ENCODE measurements around the gene ZNF593.
A peak's percentile ranks its signal among the peaks of the same experiment; 100 is the strongest.

Gene ZNF593

GRCh38 chr1:26159743-26160039, 10.0 kb upstream of the ZNF593 start:
- peaks cover 76% of the 10 kb centered on the region for H3K27me3 Mint-ChIP-seq
- H3K9me3 Mint-ChIP-seq, result no peaks in the 10 kb centered on the region
- H3K4me1 Mint-ChIP-seq (ENCODE audit: low read depth), result peaks cover 17% of the 10 kb centered on the region
- DNase-seq, result no peak
- no peak overlapping the region for H3K27ac Mint-ChIP-seq
- no peaks in the 10 kb centered on the region for H3K36me3 Mint-ChIP-seq (ENCODE audit: low read depth)
- H3K4me3 Mint-ChIP-seq, result no peak overlapping the region

GRCh38 chr1:26160527-26161414, 8.9 kb upstream of the ZNF593 start:
- no peak for DNase-seq
- Mint-ChIP-seq H3K4me3 (no peak overlapping the region), H3K9me3 (no peaks in the 10 kb centered on the region), H3K27ac (no peak overlapping the region), H3K36me3 (ENCODE audit: low read depth) (no peaks in the 10 kb centered on the region), H3K4me1 (ENCODE audit: low read depth) (peaks cover 25% of the 10 kb centered on the region), H3K27me3 (peaks cover 69% of the 10 kb centered on the region)

GRCh38 chr1:26161415-26162219, 8.1 kb upstream of the ZNF593 start:
- no peaks in the 10 kb centered on the region for H3K9me3 Mint-ChIP-seq
- H3K36me3 Mint-ChIP-seq (ENCODE audit: low read depth), result no peaks in the 10 kb centered on the region
- peaks cover 60% of the 10 kb centered on the region for H3K27me3 Mint-ChIP-seq
- no peak overlapping the region for H3K27ac Mint-ChIP-seq
- peak; percentile 76 for DNase-seq
- H3K4me1 Mint-ChIP-seq (ENCODE audit: low read depth), result peaks cover 24% of the 10 kb centered on the region
- H3K4me3 Mint-ChIP-seq, result peak overlapping the region; percentile 57

- Mint-ChIP-seq H3K27me3 (peaks cover 57% of the 10 kb centered on the region), H3K4me1 (ENCODE audit: low read depth) (peaks cover 22% of the 10 kb centered on the region), H3K27ac (no peak overlapping the region), H3K9me3 (no peaks in the 10 kb centered on the region), H3K4me3 (peak overlapping the region; percentile 57), H3K36me3 (ENCODE audit: low read depth) (no peaks in the 10 kb centered on the region)
- no peak for DNase-seq
Measured at GRCh38 chr1:26162220-26162709, 7.4 kb upstream of the ZNF593 start.

- Mint-ChIP-seq H3K36me3 (ENCODE audit: low read depth) (no peaks in the 10 kb centered on the region), H3K9me3 (no peaks in the 10 kb centered on the region), H3K27ac (no peak overlapping the region), H3K4me1 (ENCODE audit: low read depth) (peaks cover 22% of the 10 kb centered on the region), H3K4me3 (peak overlapping the region; percentile 36), H3K27me3 (peaks cover 45% of the 10 kb centered on the region)
- DNase-seq, result no peak
Measured at GRCh38 chr1:26163684-26164035, 6.0 kb upstream of the ZNF593 start.

- peak; percentile 81 for DNase-seq
- Mint-ChIP-seq H3K27me3 (peaks cover 39% of the 10 kb centered on the region), H3K4me1 (ENCODE audit: low read depth) (peaks cover 23% of the 10 kb centered on the region), H3K36me3 (ENCODE audit: low read depth) (no peaks in the 10 kb centered on the region), H3K27ac (no peak overlapping the region), H3K4me3 (peak overlapping the region; percentile 42), H3K9me3 (no peaks in the 10 kb centered on the region)
Measured at GRCh38 chr1:26164036-26164860, 5.5 kb upstream of the ZNF593 start.

GRCh38 chr1:26164861-26165842, 4.6 kb upstream of the ZNF593 start:
- peaks cover 32% of the 10 kb centered on the region for H3K27me3 Mint-ChIP-seq
- DNase-seq, result no peak
- H3K27ac Mint-ChIP-seq, result no peak overlapping the region
- no peaks in the 10 kb centered on the region for H3K9me3 Mint-ChIP-seq
- peaks cover 5% of the 10 kb centered on the region for H3K36me3 Mint-ChIP-seq (ENCODE audit: low read depth)
- H3K4me3 Mint-ChIP-seq, result peak overlapping the region; percentile 42
- peaks cover 23% of the 10 kb centered on the region for H3K4me1 Mint-ChIP-seq (ENCODE audit: low read depth)

- peaks cover 22% of the 10 kb centered on the region for H3K27me3 Mint-ChIP-seq
- H3K4me3 Mint-ChIP-seq, result no peak overlapping the region
- peaks cover 21% of the 10 kb centered on the region for H3K36me3 Mint-ChIP-seq (ENCODE audit: low read depth)
- DNase-seq, result no peak
- H3K4me1 Mint-ChIP-seq (ENCODE audit: low read depth), result peaks cover 30% of the 10 kb centered on the region
- H3K27ac Mint-ChIP-seq, result no peak overlapping the region
- H3K9me3 Mint-ChIP-seq, result no peaks in the 10 kb centered on the region
Measured at GRCh38 chr1:26166719-26167281, 2.9 kb upstream of the ZNF593 start.

- H3K36me3 Mint-ChIP-seq (ENCODE audit: low read depth), result peaks cover 29% of the 10 kb centered on the region
- H3K27ac Mint-ChIP-seq, result peak within 1 kb of the TSS; percentile 95
- H3K9me3 Mint-ChIP-seq, result no peaks in the 10 kb centered on the region
- peak within 1 kb of the TSS; percentile 88 for H3K4me3 Mint-ChIP-seq
- peaks cover 26% of the 10 kb centered on the region for H3K4me1 Mint-ChIP-seq (ENCODE audit: low read depth)
- no peak for DNase-seq
- H3K27me3 Mint-ChIP-seq, result peaks cover 11% of the 10 kb centered on the region
Measured at GRCh38 chr1:26168410-26169197, 1.1 kb upstream of the ZNF593 start, which contains the start of gene C1orf232. Gene C1orf232, minus strand, starts transcription at chr1:26168963. Its CDS starts 464 bp downstream, at chr1:26168499.

GRCh38 chr1:26169198-26169554, 532 bp upstream of the ZNF593 start:
- peak overlapping the region; percentile 88 for H3K4me3 Mint-ChIP-seq
- H3K27me3 Mint-ChIP-seq, result peaks cover 7% of the 10 kb centered on the region
- H3K9me3 Mint-ChIP-seq, result no peaks in the 10 kb centered on the region
- peaks cover 31% of the 10 kb centered on the region for H3K36me3 Mint-ChIP-seq (ENCODE audit: low read depth)
- peak overlapping the region; percentile 52 for H3K27ac Mint-ChIP-seq
- peaks cover 22% of the 10 kb centered on the region for H3K4me1 Mint-ChIP-seq (ENCODE audit: low read depth)
- no peak for DNase-seq

- no peaks in the 10 kb centered on the region for H3K27me3 Mint-ChIP-seq
- peak overlapping the region; percentile 88 for H3K4me3 Mint-ChIP-seq
- peaks cover 15% of the 10 kb centered on the region for H3K4me1 Mint-ChIP-seq (ENCODE audit: low read depth)
- peaks cover 31% of the 10 kb centered on the region for H3K36me3 Mint-ChIP-seq (ENCODE audit: low read depth)
- DNase-seq, result no peak
- H3K9me3 Mint-ChIP-seq, result no peaks in the 10 kb centered on the region
- peak overlapping the region; percentile 95 for H3K27ac Mint-ChIP-seq
Measured at GRCh38 chr1:26170472-26170821, 739 bp downstream of the ZNF593 start.

GRCh38 chr1:26171084-26172072, 1.7 kb downstream of the ZNF593 start, which contains the start of gene ZNF593OS:
Gene ZNF593OS, minus strand, starts transcription at chr1:26171832. Its CDS starts 171 bp downstream, at chr1:26171661.
- Mint-ChIP-seq H3K27me3 (no peaks in the 10 kb centered on the region), H3K4me1 (ENCODE audit: low read depth) (peaks cover 12% of the 10 kb centered on the region), H3K36me3 (ENCODE audit: low read depth) (peaks cover 31% of the 10 kb centered on the region), H3K27ac (peak within 1 kb of the TSS; percentile 64), H3K9me3 (no peaks in the 10 kb centered on the region), H3K4me3 (peak within 1 kb of the TSS; percentile 88)
- DNase-seq, result no peak
